Omental fat pad (tissue), 4 donors: ENCODE data around the gene KIFC3. TPM values are rescaled to one million over a fixed set of nuclear protein-coding genes. Genes with fewer than 3 reads are reported as not detected.

Experiments used
- ATAC-seq: fragments of 150-250 bp; one replicate; pipeline ENCODE4 v1.9.1; 2016; ENCODE audit warnings: mild to moderate bottlenecking, moderate library complexity; ENCODE audit not compliant: low FRiP score
- DNase-seq: peaks from one replicate; pipeline ENCODE4 v3.0.0-alpha.2; 2019; ENCODE audit warnings: low spot score
- CTCF ChIP-seq, 3 donors: fragments of 450-650 bp; IDR thresholded peaks; one replicate each; pipeline ENCODE4 v1.5.1; 2016 to 2017; ENCODE audit warnings: antibody characterized with exemption in 3 of 3, mild to moderate bottlenecking in 3 of 3, moderate library complexity in 2 of 3
- total RNA-seq, 4 donors: library from RNA; depleted of rRNA; stranded (reverse); fragments of >200 nt; gene quantifications; one replicate each; pipeline ENCODE4 v1.1.0, GENCODE V29; 2016

KIFC3 gene
- total RNA-seq, 4 donors from 2014 or later: 41.5 to 96.9 (median 58.9) TPM

- ATAC-seq: no peak
- no peak for TF ChIP-seq CTCF (IDR thresholded peaks at IDR 0.05)
- no peak for DNase-seq
Measured at GRCh38 chr16:57775661-57776469, 26.4 kb downstream of the KIFC3 start.

GRCh38 chr16:57774705-57775285 is 27.5 kb downstream of the KIFC3 start:
- TF ChIP-seq CTCF (IDR thresholded peaks at IDR 0.05): no peak
- DNase-seq (no peak), ATAC-seq (no peak)

GRCh38 chr16:57773655-57774295 is 28.5 kb downstream of the KIFC3 start:
- TF ChIP-seq CTCF (IDR thresholded peaks at IDR 0.05): no peak
- DNase-seq: no peak
- no peak for ATAC-seq

GRCh38 chr16:57773019-57773418 is 29.3 kb downstream of the KIFC3 start:
- no peak for ATAC-seq
- DNase-seq: no peak
- no peak for TF ChIP-seq CTCF (IDR thresholded peaks at IDR 0.05)

GRCh38 chr16:57771141-57771785 is 31.0 kb downstream of the KIFC3 start:
- no peak for ATAC-seq
- TF ChIP-seq CTCF (IDR thresholded peaks at IDR 0.05): no peak
- DNase-seq: no peak

- no peak for TF ChIP-seq CTCF (IDR thresholded peaks at IDR 0.05)
- DNase-seq: no peak
- no peak for ATAC-seq
Measured at GRCh38 chr16:57770361-57770760, 31.9 kb downstream of the KIFC3 start.
